ENCODE data around the gene TAB2. TPM values are rescaled to one million over a fixed set of nuclear protein-coding genes. Genes with fewer than 3 reads are reported as not detected.

The TAB2 gene
- total RNA-seq, 1 donor from 2014 or later: 81.8 TPM

DNA sequence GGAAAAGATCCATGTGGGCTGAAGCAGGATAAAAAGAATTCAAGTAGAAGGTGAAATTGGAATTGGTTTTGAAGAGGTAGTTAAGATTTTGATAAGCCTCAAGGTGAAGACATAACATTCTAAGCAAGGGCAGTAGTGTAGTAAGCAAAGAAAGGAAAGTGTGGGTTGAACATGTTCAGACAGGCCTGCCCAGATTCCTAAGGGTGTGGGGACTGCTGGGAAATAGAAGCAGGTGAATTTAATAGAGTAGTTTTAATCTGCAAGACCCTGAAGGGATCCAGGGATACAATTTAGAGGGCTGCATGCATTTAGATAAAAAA, 19.1 kb downstream of the TAB2 start:
- Mint-ChIP-seq H3K27ac (ENCODE audit: unreplicated experiment) (peak overlapping the region; percentile 94), H3K27me3 (ENCODE audit: low read depth, unreplicated experiment) (no peaks in the 10 kb centered on the region), H3K4me3 (ENCODE audit: unreplicated experiment) (no peak overlapping the region), H3K36me3 (ENCODE audit: low read depth, unreplicated experiment) (no peaks in the 10 kb centered on the region), H3K4me1 (ENCODE audit: low read depth, unreplicated experiment) (peaks cover 69% of the 10 kb centered on the region), H3K9me3 (ENCODE audit: unreplicated experiment) (peaks cover 1% of the 10 kb centered on the region)
- Histone ChIP-seq H3K79me2 (ENCODE audit: insufficient read depth, low read length) (peaks cover 99% of the 10 kb centered on the region), H3K4me1 (ENCODE audit: insufficient read depth, low read length) (peaks cover 47% of the 10 kb centered on the region), H3K27me3 (ENCODE audit: insufficient read depth, low read length) (no peaks in the 10 kb centered on the region), H3K9me3 (ENCODE audit: insufficient read depth, low read depth, low read length) (no peaks in the 10 kb centered on the region), H3K4me3 (ENCODE audit: insufficient read depth, low read depth, low read length) (no peak overlapping the region), H3K36me3 (ENCODE audit: insufficient read depth, low read length) (no peaks in the 10 kb centered on the region), H3K9ac (ENCODE audit: low read length) (peak overlapping the region; percentile 10), H3K4me2 (ENCODE audit: low read length) (peak overlapping the region; percentile 43), H4K20me1 (ENCODE audit: insufficient read depth, low read length) (peaks cover 76% of the 10 kb centered on the region), H3K27ac (ENCODE audit: low read depth, low read length) (peak overlapping the region; percentile 67), H2AFZ (ENCODE audit: low read depth, low read length) (no peak overlapping the region)
- no peak for FAIRE-seq
- DNase-seq (ENCODE audit: low read depth): no peak
- no peak for TF ChIP-seq EZH2 (IDR thresholded peaks at IDR 0.05; ENCODE audit: insufficient read depth, low read length)
- TF ChIP-seq, protein P1, sequence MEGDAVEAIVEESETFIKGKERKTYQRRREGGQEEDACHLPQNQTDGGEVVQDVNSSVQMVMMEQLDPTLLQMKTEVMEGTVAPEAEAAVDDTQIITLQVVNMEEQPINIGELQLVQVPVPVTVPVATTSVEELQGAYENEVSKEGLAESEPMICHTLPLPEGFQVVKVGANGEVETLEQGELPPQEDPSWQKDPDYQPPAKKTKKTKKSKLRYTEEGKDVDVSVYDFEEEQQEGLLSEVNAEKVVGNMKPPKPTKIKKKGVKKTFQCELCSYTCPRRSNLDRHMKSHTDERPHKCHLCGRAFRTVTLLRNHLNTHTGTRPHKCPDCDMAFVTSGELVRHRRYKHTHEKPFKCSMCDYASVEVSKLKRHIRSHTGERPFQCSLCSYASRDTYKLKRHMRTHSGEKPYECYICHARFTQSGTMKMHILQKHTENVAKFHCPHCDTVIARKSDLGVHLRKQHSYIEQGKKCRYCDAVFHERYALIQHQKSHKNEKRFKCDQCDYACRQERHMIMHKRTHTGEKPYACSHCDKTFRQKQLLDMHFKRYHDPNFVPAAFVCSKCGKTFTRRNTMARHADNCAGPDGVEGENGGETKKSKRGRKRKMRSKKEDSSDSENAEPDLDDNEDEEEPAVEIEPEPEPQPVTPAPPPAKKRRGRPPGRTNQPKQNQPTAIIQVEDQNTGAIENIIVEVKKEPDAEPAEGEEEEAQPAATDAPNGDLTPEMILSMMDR (IDR thresholded peaks at IDR 0.05; ENCODE audit: insufficient read depth, low read depth, low read length): no peak

DNA sequence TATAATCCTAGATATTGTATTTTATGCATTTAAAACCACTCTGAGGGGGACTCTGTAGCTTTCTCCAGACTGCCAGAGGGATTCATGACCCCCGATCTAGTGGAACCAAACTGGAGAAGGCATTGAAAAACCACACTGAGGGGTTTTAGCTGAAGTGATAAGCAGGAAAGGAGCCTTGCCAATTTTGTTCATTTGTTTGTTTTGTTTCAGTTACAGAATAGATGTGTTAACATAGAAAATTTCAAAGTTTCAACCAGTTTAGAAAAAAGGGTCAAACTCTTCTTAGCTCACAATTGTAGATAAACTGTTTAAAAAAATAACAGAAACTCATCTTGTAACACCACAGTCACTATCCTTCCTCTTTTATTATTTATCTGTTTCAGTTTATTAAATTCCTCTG, 19.8 kb downstream of the TAB2 start:
- peak overlapping the region; percentile 16 for H3K27ac ChIP-seq (ENCODE audit: low read depth, low read length)
- Mint-ChIP-seq H3K36me3 (ENCODE audit: low read depth, unreplicated experiment) (no peaks in the 10 kb centered on the region), H3K4me1 (ENCODE audit: low read depth, unreplicated experiment) (peaks cover 67% of the 10 kb centered on the region), H3K4me3 (ENCODE audit: unreplicated experiment) (no peak overlapping the region), H3K27me3 (ENCODE audit: low read depth, unreplicated experiment) (no peaks in the 10 kb centered on the region), H3K27ac (ENCODE audit: unreplicated experiment) (peak overlapping the region; percentile 5), H3K9me3 (ENCODE audit: unreplicated experiment) (peaks cover 1% of the 10 kb centered on the region)
- H3K9ac ChIP-seq (ENCODE audit: low read length): no peak overlapping the region
- no peak overlapping the region for H2AFZ ChIP-seq (ENCODE audit: low read depth, low read length)
- no peak overlapping the region for H3K4me3 ChIP-seq (ENCODE audit: insufficient read depth, low read depth, low read length)
- peaks cover 40% of the 10 kb centered on the region for H3K4me1 ChIP-seq (ENCODE audit: insufficient read depth, low read length)
- H3K36me3 ChIP-seq (ENCODE audit: insufficient read depth, low read length): no peaks in the 10 kb centered on the region
- FAIRE-seq (no peak), DNase-seq (ENCODE audit: low read depth) (no peak)
- no peaks in the 10 kb centered on the region for H3K27me3 ChIP-seq (ENCODE audit: insufficient read depth, low read length)
- H3K79me2 ChIP-seq (ENCODE audit: insufficient read depth, low read length): peaks cover 99% of the 10 kb centered on the region
- H3K4me2 ChIP-seq (ENCODE audit: low read length): no peak overlapping the region
- peaks cover 75% of the 10 kb centered on the region for H4K20me1 ChIP-seq (ENCODE audit: insufficient read depth, low read length)
- no peak for TF ChIP-seq EZH2 (IDR thresholded peaks at IDR 0.05; ENCODE audit: insufficient read depth, low read length)
- TF ChIP-seq, protein P1 (IDR thresholded peaks at IDR 0.05; ENCODE audit: insufficient read depth, low read depth, low read length): no peak
- no peaks in the 10 kb centered on the region for H3K9me3 ChIP-seq (ENCODE audit: insufficient read depth, low read depth, low read length)

DNA sequence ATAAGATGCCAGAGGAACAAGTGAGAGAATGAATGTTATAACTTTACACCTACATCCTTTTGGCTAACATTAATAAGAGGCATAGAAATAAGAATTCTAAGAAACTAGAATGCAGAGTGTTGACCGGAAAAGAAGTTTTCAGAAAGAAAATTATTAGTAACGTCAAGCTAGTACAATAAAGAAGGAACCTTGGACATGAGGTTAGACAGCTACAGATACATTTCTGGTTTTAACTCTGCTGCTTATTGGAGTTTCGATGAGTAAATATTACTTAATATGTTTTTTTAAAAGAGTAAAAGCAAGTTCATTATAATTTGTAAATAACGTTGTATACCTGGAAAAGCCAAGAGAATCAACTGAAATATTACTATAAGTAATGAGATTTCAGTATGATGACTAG, 22.7 kb downstream of the TAB2 start:
- Histone ChIP-seq H2AFZ (ENCODE audit: low read depth, low read length) (no peak overlapping the region), H3K79me2 (ENCODE audit: insufficient read depth, low read length) (peaks cover 99% of the 10 kb centered on the region), H3K27me3 (ENCODE audit: insufficient read depth, low read length) (no peaks in the 10 kb centered on the region), H3K4me1 (ENCODE audit: insufficient read depth, low read length) (peaks cover 20% of the 10 kb centered on the region), H3K4me2 (ENCODE audit: low read length) (no peak overlapping the region), H3K36me3 (ENCODE audit: insufficient read depth, low read length) (no peaks in the 10 kb centered on the region), H3K9me3 (ENCODE audit: insufficient read depth, low read depth, low read length) (no peaks in the 10 kb centered on the region), H3K4me3 (ENCODE audit: insufficient read depth, low read depth, low read length) (no peak overlapping the region), H4K20me1 (ENCODE audit: insufficient read depth, low read length) (peaks cover 79% of the 10 kb centered on the region), H3K9ac (ENCODE audit: low read length) (no peak overlapping the region), H3K27ac (ENCODE audit: low read depth, low read length) (no peak overlapping the region)
- H3K9me3 Mint-ChIP-seq (ENCODE audit: unreplicated experiment): peaks cover 1% of the 10 kb centered on the region
- TF ChIP-seq, protein P1 (IDR thresholded peaks at IDR 0.05; ENCODE audit: insufficient read depth, low read depth, low read length): no peak
- TF ChIP-seq EZH2 (IDR thresholded peaks at IDR 0.05; ENCODE audit: insufficient read depth, low read length): no peak
- no peak overlapping the region for H3K27ac Mint-ChIP-seq (ENCODE audit: unreplicated experiment)
- H3K36me3 Mint-ChIP-seq (ENCODE audit: low read depth, unreplicated experiment): peaks cover 3% of the 10 kb centered on the region
- no peak overlapping the region for H3K4me3 Mint-ChIP-seq (ENCODE audit: unreplicated experiment)
- DNase-seq (ENCODE audit: low read depth) (no peak), FAIRE-seq (no peak)
- H3K27me3 Mint-ChIP-seq (ENCODE audit: low read depth, unreplicated experiment): no peaks in the 10 kb centered on the region
- peaks cover 62% of the 10 kb centered on the region for H3K4me1 Mint-ChIP-seq (ENCODE audit: low read depth, unreplicated experiment)
